Measurements from ENCODE around the gene MPPED1. TPM values are rescaled to one million over a fixed set of nuclear protein-coding genes. Genes with fewer than 3 reads are reported as not detected.

MPPED1 gene
- total RNA-seq, 2 donors from 2014 or later = not detected

DNA sequence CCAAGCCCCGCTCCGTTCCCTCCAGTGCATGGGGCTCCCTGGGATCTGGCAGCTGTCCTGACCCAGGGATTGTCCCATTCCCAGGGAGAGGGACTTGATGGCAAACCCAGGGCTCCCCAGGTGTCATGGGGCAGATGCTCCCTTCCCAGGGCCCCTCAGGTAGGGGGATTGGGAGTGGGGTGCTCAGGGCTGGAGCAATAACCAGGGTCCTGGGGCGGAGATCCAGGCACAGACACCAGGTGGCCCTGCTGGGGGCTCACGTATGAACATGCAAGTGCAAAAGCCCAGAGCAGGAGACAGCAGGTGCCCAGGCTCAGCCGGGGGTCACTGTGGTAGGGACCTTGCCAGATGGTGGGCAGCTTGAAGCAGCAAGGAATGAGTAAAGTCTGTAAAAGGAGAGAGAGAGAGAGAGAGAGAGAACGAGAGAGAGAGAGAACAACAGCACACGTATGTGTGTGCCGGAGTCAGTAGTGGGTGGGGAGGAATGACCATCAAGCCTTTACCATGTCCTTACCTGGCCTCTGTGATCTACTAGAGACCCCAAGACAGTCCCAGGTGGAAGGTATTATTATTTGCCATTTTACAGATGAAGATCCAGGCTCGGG lies 19.3 kb upstream of the MPPED1 start:
- ATAC-seq (no peak), DNase-seq (no peak)
- H3K9me3 ChIP-seq = no peaks in the 10 kb centered on the region
- H3K27ac ChIP-seq = no peak overlapping the region
- TF ChIP-seq, protein P1, sequence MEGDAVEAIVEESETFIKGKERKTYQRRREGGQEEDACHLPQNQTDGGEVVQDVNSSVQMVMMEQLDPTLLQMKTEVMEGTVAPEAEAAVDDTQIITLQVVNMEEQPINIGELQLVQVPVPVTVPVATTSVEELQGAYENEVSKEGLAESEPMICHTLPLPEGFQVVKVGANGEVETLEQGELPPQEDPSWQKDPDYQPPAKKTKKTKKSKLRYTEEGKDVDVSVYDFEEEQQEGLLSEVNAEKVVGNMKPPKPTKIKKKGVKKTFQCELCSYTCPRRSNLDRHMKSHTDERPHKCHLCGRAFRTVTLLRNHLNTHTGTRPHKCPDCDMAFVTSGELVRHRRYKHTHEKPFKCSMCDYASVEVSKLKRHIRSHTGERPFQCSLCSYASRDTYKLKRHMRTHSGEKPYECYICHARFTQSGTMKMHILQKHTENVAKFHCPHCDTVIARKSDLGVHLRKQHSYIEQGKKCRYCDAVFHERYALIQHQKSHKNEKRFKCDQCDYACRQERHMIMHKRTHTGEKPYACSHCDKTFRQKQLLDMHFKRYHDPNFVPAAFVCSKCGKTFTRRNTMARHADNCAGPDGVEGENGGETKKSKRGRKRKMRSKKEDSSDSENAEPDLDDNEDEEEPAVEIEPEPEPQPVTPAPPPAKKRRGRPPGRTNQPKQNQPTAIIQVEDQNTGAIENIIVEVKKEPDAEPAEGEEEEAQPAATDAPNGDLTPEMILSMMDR (IDR thresholded peaks at IDR 0.05) = no peak
- TF ChIP-seq POLR2A (IDR thresholded peaks at IDR 0.05) = no peak
- no peak overlapping the region for H3K4me3 ChIP-seq
- H3K4me1 ChIP-seq = peaks cover 3% of the 10 kb centered on the region
- 74 to 79% methylated on average over 9 of the region's 9 CpGs for WGBS, 2 donors
- H3K36me3 ChIP-seq (replicated peaks in 1 of 2; ENCODE audit: insufficient read depth in 1 of 2, low read depth in 2 of 2) = no peaks in the 10 kb centered on the region
- intact Hi-C loops (cut with DNase I) = loop anchor here (5.0 kb wide), 1 partner anchor 435 kb away; no protein-coding TSS in a partner anchor
- H3K27me3 ChIP-seq = peaks cover 0 to 2% of the 10 kb centered on the region in 2 donors

DNA sequence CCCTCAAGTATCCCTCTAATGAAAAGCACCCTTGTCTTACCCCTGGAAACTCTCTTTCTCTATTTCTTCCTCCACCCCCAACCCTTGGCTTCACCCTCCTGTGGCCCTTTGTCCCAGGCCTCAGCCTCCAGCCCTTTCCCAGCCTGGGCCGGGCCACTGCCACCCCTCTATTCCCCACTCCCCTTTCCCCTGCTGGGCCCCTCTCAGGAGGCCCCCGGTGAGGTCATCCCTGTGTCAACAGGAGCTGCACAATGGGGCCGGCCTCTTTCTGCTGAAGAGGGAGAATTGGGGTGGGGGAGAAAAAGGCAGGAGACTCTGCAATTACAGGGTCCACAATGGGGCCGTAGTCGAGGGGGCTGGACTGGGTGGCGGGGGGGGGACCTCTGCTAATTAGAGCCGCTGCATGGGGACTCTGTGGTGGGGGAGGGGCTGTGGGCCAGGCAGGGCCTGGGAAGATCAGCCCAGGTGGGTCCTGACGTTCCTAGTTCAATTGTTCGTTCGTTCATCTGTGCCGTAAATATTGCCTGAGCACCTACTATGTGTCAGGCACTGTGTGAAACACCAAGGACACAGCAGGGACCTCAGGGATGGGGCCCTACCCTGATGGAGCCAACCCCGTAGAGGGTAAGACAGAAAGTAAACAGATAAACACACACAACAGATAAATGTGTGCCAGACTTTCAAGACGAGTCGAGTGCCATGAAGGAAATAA lies 18.5 kb upstream of the MPPED1 start:
- 35 to 36% methylated on average over 10 to 14 of the region's 14 CpGs for WGBS, 2 donors
- intact Hi-C loops (cut with DNase I) = loop anchor here (5.0 kb wide), 1 partner anchor 434 kb away; no protein-coding TSS in a partner anchor
- TF ChIP-seq, protein P1 (IDR thresholded peaks at IDR 0.05) = no peak
- TF ChIP-seq POLR2A (IDR thresholded peaks at IDR 0.05) = no peak
- Histone ChIP-seq H3K27ac (no peak overlapping the region), H3K4me1 (peaks cover 3% of the 10 kb centered on the region), H3K36me3 (replicated peaks in 1 of 2; ENCODE audit: insufficient read depth in 1 of 2, low read depth in 2 of 2) (no peaks in the 10 kb centered on the region), H3K9me3 (no peaks in the 10 kb centered on the region), H3K4me3 (no peak overlapping the region), H3K27me3 (peaks cover 0 to 2% of the 10 kb centered on the region in 2 donors)
- DNase-seq (no peak), ATAC-seq (no peak)

DNA sequence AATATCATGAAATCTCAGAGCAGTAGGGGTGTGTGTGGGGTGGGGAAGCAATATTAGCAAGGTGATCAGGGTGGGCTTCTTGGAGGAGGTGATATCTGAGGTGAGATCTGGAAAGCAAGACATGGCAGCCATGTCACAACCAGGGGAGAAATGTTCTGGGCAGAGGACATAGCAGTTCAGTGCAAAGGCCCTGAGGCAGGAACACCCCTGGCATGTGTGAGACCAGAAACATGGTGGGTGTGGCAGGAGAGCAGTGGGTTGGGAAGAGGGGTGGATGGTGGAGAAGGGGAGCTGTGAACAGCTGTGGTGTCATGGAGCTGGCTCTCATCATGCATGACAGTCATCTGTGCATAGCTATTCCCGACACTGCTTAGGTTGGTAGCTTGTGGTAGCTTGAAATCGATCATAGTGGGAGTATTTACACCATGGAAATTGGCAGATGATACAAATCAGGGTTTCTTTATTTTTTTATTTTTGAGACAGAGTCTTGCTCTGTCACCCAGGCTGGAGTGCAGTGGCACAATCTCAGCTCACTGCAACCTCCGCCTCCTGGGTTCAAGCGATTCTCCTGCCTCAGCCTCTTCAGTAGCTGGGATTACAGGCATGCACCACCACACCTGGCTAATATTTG lies 17.9 kb upstream of the MPPED1 start:
- TF ChIP-seq POLR2A (IDR thresholded peaks at IDR 0.05) = no peak
- TF ChIP-seq, protein P1 (IDR thresholded peaks at IDR 0.05) = no peak
- H3K4me1 ChIP-seq = no peaks in the 10 kb centered on the region
- H3K27ac ChIP-seq = no peak overlapping the region
- intact Hi-C loops (cut with DNase I) = loop anchor here (5.0 kb wide), 1 partner anchor 433 kb away; no protein-coding TSS in a partner anchor
- H3K9me3 ChIP-seq = no peaks in the 10 kb centered on the region
- H3K36me3 ChIP-seq (replicated peaks in 1 of 2; ENCODE audit: insufficient read depth in 1 of 2, low read depth in 2 of 2) = no peaks in the 10 kb centered on the region
- ATAC-seq (no peak), DNase-seq (no peak)
- H3K4me3 ChIP-seq = no peak overlapping the region
- 94 to 96% methylated on average over 4 of the region's 4 CpGs for WGBS, 2 donors
- H3K27me3 ChIP-seq = peaks cover 0 to 2% of the 10 kb centered on the region in 2 donors

GRCh38 chr22:43395086-43395695 lies 16.6 kb upstream of the MPPED1 start:
- Histone ChIP-seq H3K9me3 (no peaks in the 10 kb centered on the region), H3K36me3 (replicated peaks in 1 of 2; ENCODE audit: insufficient read depth in 1 of 2, low read depth in 2 of 2) (no peaks in the 10 kb centered on the region), H3K4me3 (no peak overlapping the region), H3K27ac (no peak overlapping the region), H3K4me1 (no peaks in the 10 kb centered on the region), H3K27me3 (peaks cover 0 to 7% of the 10 kb centered on the region in 2 donors)
- TF ChIP-seq POLR2A (IDR thresholded peaks at IDR 0.05) = no peak
- TF ChIP-seq, protein P1 (IDR thresholded peaks at IDR 0.05) = no peak
- no peak for DNase-seq
- WGBS, 2 donors = 55 to 63% methylated on average over 7 to 9 of the region's 9 CpGs
- intact Hi-C loops (cut with DNase I) = no loop called here
- no peak for ATAC-seq

Measured in body of pancreas (tissue), 4 donors.